ENCODE data around the gene HDAC1. TPM values are rescaled to one million over a fixed set of nuclear protein-coding genes. Genes with fewer than 3 reads are reported as not detected.

HDAC1 gene
- total and polyA plus RNA-seq, 2 of the 13 experiments (the other 11 are each of a cell fraction or from before 2014, with no cell fraction given) = 93.5 to 189 TPM

- no peak for TF ChIP-seq ZNF484 (CRISPR knock-in tag; IDR thresholded peaks at IDR 0.05; ENCODE audit: borderline replicate concordance, low read depth)
- TF ChIP-seq ZNF260 (CRISPR knock-in tag; IDR thresholded peaks at IDR 0.05; ENCODE audit: borderline replicate concordance, low read depth) = no peak
- no peak for TF ChIP-seq PREB (CRISPR knock-in tag; IDR thresholded peaks at IDR 0.05)
- TF ChIP-seq ZC3H4 (CRISPR knock-in tag; IDR thresholded peaks at IDR 0.05; ENCODE audit: borderline replicate concordance) = no peak
- no peak for TF ChIP-seq REPIN1 (CRISPR knock-in tag; IDR thresholded peaks at IDR 0.05; ENCODE audit: borderline replicate concordance, low read depth)
- peak; percentile 35; the same call in 1 of the 2 replicates for TF ChIP-seq TFDP1 (CRISPR knock-in tag; IDR thresholded peaks at IDR 0.05; ENCODE audit: borderline replicate concordance)
- 0 out of 2 replicates have a peak, but pooled peaks have one; percentile 6 for TF ChIP-seq TAF1 (CRISPR knock-in tag; IDR thresholded peaks at IDR 0.05)
- TF ChIP-seq FOXM1 (CRISPR knock-in tag; IDR thresholded peaks at IDR 0.05) = no peak
- no peak for TF ChIP-seq CERS6 (CRISPR knock-in tag; IDR thresholded peaks at IDR 0.05)
- peak in 1 of 2 experiments; percentile 27; a peak in 1 of 4 replicates for TF ChIP-seq ATF4 (CRISPR knock-in tag; IDR thresholded peaks at IDR 0.05)
- no peak for TF ChIP-seq PBX3 (CRISPR knock-in tag; IDR thresholded peaks at IDR 0.05; ENCODE audit: borderline replicate concordance)
- TF ChIP-seq ZNF710 (CRISPR knock-in tag; IDR thresholded peaks at IDR 0.05; ENCODE audit: borderline replicate concordance) = no peak
- no peak for TF ChIP-seq SSRP1 (CRISPR knock-in tag; IDR thresholded peaks at IDR 0.05)
- TF ChIP-seq ZZZ3 (CRISPR knock-in tag; IDR thresholded peaks at IDR 0.05; ENCODE audit: borderline replicate concordance) = no peak
- no peak for TF ChIP-seq ZNF740 (CRISPR knock-in tag; IDR thresholded peaks at IDR 0.05)
- no peak for TF ChIP-seq FOXK1 (CRISPR knock-in tag; IDR thresholded peaks at IDR 0.05; ENCODE audit: borderline replicate concordance, low read depth)
- TF ChIP-seq ZBTB3 (CRISPR knock-in tag; IDR thresholded peaks at IDR 0.05; ENCODE audit: borderline replicate concordance, low read depth) = no peak
- no peak for TF ChIP-seq ZC3H13 (CRISPR knock-in tag; IDR thresholded peaks at IDR 0.05)
- TF ChIP-seq LCORL (IDR thresholded peaks at IDR 0.05) = no peak
- TF ChIP-seq LCORL (CRISPR knock-in tag; IDR thresholded peaks at IDR 0.05) = peak; percentile 55; the same call in 1 of the 2 replicates
Observed at GRCh38 chr1:32247983-32248889, 43.6 kb upstream of the HDAC1 start (continued).

Data from HepG2 (cell line).